Stimulated activated CD4-positive, alpha-beta T cell treated with anti-CD3 and anti-CD28 coated beads, Interleukin-1b, Interleukin-23, amount 100 ng/mL, for 24 hours (primary cell): ENCODE data around the gene ADD1.

Experiments used
- DNase-seq, 4 experiments: peaks; one replicate each; pipeline ENCODE4 v3.0.0-alpha.2; 2020; ENCODE audit warnings: low read depth in 4 of 4, low spot score in 1 of 4

ADD1 gene

DNA sequence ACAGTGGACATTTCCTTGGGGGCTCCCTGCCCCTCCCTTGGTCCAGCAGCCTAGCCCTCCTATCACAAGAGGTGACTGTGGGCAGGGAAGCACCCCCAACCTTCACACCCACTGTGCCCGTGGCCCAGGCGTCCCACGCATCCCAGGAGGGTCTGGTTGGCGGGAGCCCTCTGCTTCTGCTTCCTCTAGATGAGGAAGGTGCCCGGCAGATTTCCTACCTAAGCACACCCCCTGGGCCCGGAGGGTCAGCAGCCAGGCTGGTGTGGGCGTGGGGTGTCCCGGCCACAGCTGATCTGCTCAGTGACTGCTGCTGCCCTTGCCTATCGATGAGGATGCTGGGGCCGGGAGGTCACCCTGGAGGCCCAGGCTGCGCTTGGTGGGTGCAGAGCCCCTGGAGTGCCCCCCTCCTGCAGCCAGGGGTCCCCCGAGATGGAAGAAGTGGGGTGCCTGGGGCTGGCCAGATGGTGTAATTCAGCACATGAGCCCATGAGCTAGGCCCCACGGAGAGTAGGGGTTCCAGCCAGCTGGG lies 38.6 kb upstream of the ADD1 start:
- DNase-seq = no peak

DNA sequence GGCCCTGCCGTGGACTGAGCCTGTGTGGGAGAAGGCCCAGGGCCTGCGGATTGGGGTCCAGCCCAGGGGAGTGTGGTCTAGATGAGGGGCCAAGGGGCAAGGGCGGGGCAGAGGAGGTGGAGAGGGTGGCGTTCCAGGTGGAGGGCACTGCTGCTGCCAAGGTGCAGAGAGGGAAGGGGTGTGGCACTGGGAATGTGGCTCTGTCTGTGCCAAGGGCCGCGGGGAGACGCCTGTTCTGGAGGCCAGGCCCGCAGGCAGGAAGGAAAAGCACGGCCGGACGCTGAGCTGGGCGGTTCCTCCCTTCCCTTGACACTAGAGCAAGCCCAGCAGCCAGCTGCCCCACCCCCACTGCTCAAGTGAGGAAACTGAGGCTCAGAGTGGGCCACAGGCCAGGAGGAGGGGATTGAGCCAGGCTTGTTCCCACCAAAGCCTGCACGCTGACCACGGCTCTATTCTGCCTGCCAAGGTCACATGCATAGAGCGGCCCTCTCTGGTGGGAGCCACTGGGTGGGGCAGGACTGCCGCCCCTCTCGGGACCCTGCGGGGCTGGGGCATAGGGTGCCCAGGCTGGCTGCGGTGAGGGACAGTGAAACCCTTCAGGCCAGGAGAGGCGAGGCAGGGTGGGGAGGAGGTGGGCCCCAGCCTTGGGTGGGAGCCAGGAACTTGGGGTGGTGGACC lies 37.8 kb upstream of the ADD1 start:
- DNase-seq = no peak

DNA sequence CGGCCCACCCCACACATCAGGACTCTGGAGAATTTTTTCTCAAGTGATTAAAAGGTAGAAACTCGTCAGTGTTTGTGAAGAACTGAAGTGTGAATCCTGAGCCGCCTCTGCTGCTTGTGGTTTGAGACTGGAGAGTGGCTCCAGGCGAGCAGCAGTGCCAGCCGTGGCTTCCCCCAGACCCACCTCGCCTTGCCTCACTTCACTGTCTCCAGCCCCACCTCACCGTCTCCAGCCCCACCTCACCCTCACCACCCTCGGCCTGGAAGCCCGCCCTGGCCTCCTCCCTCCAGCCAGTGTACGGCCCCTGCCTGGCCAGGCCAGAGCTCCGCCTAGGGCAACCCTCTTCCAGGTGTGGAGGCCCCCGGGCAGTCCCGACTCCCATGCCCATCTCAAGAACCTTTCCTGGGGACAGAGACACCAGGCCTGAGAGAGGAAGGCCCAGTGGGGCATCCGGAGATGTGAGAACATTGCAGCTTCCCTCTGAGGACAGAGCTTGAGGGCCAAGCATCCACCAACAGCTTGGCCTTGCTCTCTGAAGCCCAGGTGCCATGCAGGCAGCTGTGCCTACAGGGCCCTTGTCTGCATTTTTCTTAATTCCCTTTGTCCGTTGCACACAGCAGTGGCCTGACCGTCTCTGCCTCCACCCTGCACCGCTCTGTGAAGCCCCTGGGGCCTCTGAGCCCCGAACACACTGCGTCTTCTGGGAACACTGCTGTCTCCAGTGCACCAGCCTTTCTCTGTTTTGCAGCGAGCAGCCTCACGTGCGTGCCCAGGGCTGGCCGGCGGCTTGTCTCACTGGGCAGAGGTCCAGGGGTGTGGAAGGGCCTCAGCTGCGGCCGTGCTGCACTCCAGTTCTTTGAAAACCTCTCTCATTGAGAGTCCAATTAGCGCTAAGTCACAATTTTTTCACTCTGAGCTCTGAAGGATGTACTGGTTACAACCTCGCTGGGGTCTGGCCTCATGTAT lies 37.0 kb upstream of the ADD1 start:
- DNase-seq = no peak

DNA sequence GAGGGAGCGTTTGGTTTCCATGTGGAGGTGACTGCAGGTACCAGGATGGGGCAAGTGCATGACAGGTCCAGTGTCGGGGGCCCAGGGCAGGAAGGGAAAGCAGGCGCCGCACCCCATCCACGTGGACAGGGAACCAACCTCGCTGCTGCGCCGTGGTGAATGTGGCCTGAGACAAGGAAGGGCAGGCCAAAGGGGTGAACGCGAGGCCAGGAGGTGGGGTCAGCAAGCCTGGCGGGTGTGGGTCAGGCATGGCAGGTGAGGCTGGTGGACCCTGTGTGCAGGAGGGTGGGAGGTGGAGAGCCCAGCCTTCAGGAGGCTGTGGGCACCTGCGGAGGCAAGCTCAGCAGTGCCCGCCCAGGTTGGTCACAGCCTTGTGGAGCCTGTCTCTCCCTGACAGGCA lies 36.1 kb upstream of the ADD1 start:
- DNase-seq = no peak

DNA sequence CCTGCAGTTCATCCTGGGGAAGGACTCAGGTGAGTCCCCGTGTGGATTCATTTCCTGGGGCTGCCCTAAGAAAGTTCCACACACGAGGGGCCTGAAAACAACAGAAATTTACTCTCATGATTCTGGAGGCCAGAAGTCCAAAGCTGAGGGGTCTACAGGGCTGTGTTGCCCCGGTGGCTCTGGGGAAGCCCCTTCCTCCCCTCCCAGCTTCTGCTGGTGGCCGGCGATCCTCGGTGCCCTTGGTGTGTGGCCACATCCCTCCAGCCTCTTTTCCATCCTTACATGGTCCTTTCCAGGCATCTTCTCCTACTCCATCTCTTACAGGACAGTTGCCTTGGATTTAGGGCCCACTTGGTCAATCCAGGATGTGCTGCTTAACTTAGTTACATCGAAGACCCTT lies 35.6 kb upstream of the ADD1 start:
- DNase-seq = no peak

DNA sequence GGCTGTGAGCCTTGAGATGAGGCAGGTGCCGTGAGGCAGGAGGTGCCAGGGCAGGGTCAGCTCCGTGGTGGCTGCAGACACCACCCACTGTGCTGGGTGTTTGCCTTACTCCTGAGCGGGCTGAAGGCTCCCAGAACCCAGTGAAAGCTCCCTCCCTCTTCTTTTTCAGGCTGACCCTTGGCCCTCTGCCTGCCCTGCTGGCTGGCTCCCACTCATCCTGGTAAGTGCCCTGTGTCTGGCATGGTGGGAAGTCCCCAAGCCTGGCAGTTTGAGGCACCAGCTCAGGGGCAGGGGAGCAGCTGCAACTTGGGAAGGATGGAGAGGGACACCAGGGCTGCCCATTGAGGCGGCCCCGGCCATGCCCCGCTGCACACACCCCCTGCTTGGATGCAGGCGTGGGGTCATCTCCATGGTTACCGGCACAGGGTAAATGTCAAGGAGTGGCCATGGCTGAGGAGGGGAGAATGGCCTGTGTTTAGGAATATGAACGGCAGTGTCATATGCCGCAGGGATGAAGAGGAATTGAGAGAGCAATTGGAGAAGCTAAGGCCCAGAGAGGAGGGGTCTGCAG lies 33.9 kb upstream of the ADD1 start:
- DNase-seq = no peak

DNA sequence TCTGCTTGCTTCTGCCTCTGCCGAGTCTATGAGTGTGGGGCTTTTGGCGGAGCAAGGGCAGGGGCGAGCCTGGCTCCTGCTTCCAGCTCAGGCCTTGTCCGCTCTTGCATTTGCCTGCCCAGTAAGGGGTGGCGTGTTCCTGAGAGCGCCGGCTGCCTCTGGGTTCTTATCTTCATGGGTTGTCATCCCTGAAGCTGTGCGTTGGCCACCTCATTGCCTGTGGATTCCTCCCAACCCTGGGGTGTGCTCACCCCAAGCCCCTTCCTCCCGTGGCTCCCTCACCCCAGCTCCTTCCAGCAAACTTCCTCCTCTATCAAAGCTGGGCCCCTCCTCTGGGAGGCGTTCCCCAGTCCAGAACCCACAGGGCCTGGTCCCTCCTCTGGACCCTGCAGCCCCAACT lies 33.3 kb upstream of the ADD1 start:
- DNase-seq = no peak

DNA sequence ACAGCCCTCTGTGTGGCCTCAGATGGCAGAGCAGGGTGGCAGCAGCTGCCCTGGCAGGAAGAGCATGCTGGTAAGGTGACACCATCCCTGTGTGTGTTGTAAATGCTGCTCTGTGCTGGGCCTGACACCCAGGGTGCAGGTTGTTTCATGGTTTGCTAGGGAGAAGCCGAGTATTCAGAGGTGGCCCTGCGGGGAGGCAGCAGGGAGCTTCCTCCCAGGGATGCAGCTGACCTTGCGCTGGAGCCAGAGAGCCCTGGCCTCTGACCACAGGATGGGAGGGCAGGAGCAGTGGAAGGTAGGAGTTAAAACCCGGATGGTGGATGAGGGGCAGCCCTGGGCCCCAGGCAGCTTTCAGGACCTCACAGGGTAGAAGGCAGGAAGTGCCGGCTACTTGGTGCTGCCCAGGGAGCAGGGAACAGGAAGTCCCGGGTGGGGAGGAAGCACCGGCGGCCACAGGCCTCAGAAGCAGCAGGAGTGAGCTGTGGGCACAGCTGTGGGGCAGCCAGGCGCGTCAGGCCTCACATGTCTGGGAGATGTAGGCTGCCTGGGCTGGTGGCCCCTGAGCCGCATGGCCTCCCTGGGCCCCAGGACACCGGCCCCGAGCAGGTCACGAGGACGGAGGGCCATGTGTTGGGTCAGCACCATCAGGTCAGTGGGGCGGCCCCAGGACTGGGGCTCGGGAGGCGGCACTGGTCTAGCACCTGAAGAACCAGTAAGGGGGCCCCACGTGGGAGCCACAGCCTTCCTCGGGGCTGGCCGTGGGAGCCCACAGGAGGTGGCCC lies 31.6 kb upstream of the ADD1 start:
- peak in 2 of 4 experiments; percentile 43 to 55 for DNase-seq

DNA sequence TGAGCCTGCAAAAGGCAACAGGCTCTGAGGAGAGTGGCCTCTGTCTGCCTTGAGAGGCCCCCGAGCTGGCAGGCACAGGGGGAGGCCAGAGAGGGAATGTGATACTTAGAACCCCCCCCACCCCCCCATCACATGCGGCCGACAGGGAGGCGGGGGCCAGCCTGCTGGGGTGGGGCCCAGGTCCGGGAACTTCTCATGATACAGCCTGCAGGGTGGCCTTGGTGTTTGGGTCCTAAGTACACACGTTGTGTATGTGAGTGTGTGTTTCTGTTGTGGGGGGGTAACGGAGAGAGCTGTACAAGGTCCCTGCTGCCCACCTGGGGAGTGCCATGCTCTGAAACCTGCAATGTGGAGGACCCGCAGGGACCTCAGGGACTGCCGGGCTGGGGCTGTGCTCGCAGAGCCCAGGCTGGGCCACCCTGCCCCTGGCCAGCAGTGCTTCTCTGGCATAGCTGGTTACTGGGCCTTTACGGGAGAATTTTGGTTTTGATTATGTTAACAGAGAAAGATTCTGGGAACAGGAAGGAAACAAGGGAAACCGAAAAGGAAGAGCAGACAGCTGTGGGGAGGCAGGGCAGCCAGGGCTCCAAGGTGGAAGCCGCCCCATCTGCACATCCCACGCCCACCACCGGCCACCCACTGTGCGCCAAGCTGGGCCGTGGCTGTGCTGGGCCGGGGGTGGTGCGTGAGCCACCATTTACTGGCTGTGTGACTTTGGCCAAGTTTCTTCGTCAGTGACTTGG lies 30.9 kb upstream of the ADD1 start:
- DNase-seq = no peak

DNA sequence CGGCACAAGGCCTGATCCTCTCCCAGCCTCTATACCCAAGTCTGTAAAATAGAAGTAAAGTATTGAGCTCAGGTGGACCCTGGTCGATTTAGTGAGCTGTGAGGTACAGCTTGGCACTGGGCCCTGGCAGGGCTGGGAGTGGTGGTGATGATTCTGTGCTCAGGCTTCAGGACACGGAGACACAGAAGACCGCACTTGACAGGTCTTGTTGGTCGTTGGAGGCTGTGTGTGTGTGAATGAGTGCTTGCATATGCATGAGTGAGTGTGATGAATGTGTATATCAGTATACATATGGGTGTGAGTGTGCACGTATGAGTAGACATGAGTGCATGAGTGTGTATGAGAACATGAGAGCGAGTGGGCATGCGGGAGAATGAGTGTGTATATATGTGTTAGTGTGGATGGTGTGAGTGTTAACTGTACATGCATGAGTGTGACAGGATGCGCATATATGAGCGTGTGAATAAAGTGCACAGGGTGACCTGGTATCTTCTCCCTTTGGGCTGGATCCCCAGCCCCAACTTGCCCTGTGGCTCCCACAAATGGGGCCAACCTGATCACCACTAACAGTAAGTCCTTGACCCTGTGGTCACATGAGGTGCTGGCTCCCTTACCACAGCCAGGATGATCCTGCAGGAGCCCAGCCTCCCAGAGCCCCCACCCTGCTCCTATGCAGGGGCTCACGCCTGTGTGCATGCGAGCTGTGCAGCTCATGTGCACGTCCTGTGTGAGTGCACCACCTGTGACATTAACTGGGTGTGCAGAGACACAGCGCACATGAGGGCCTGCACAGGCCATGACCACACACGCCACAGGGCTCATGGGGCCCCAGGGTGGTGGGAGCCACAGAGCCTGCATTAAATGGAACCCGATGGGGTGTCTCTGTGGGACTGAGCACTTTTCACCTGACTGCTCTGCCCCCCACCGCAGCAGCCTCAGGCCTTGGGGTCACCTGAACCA lies 29.9 kb upstream of the ADD1 start:
- DNase-seq = no peak

DNA sequence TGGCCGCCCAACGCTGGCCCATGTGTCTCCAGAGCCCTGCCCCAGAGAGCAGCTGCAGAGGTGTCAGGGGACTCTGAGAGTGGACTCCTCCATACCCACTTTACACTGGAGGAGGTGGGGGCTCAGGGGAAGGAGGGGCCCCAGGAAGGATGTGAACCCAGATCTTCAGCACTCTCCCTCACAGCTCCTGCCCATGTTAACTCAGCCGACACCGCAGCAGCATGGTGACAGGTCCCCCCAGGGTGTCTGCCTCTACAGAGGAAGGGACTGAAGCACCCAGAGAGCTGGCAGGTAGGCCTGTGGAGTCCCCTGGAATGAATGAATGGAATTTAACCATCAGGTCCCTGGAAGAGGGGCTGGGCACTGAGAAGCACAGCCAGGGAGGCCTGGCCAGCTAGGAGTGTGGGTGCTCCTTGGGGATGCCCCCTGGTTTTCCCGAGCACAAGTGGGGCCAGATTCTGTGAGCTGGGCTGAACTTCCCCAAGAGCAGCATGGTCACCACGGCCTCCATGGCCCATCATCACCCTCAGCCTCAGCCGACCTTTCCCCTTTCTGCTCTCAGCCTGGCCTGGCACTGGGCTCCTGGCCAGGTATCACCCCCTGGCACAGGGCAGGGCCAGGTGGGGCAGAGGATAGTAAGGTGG lies 28.9 kb upstream of the ADD1 start:
- DNase-seq = no peak

DNA sequence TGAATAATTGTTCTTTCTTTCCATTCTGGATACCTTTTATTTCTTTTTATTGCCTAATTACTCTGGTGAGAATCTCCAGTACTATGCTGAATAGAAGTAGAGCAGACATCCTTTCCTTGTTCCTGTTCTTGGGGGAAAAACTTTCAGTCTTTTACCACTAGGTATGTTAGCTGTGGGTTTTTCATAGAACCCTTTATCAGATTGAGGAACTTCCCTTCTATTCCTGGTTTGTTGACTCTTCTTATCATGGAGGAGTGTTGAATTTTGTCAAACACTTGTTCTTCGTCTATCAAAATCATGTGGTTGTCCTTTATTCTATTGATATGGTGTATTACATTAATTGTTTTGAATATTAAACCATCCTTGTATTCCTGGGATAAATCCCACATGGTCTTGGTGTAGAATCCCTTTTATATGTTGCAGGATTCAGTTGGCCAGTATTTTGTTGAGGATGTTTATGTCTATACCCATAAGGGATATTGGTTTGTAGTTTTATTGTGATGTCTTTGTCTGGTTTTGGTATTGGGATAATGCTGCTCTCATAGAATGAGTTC lies 27.2 kb upstream of the ADD1 start:
- DNase-seq = no peak

DNA sequence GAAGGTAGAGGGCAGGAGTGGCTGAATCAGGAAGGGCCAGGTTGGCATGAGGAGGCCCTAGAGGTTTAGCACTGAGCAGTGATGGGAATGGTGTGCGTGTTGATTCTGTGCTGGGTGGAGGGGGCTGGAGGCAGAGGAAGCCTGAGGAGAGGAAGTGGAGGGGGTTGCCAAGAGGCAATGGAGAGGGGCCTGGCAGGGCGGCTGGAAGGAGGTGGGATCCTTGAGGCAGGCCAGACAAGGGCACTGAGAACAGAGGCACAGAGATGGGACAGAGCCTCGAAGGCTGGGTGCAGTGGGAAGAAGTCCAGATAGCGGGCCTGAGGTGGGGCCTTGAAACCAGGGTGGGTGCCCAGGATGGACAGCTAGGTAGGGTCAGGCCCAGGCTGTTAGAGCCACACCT lies 26.5 kb upstream of the ADD1 start:
- no peak for DNase-seq

DNA sequence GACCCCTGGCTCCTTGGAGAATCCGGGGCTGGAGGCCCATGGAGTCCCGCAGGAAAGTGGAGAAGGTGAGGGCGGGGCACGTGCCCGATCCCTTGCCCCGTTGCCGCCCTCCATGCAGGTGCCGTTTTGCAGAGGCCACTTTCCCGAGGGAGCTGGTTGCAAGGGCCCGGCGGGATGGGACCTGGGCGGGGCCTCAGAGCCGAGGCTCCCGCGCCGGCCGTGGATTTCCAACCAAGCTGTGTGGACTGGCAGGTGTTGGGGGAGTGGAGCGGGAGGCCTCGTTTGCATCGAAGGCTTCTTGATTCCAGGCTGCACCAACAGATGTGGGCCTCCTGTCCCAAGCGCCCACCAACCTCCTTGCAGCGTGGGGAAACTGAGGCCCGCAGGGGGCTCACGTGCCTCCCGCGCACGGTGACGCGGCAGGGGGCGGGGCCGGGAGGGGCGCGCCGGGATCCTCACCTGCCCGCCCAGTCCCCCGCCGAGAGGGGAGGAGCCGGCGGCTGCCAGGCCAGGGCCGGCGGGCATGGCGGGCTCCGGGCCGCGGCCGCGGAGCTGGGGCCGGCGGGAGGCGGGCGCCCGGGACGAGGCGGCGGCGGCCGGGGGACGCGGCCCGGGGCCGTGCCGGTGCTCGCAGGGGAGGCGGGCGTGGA lies 25.8 kb upstream of the ADD1 start:
- DNase-seq = peak in 1 of 4 experiments; percentile 28

DNA sequence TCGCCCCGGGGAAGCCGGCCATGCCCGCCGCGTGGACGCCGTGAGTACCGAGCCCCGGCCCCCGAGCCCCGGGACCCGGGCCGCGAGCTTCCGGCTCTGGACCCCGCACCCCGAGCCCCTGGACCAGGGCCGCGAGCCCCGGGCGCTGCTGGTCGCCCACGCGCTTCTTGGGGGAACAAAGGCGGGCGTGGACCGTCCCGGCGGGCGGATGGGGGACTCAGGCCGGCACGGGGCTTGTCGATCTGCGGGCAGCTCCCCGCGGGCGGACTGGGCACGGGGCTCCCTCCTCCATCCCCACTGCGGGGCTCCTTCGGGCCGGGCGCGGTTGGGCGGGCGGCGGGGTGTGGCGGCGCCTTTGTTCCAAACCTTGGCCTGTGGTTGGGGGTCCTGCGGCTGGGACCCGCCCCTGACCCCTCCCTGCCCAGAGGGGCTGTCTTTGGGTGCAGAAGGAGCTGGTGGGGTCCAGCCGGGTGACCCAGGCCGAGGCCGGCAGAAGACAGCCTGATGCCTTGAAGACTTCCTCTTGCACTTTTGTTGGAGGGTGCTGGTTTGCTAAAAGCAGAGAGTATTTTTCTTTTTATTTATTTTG lies 25.2 kb upstream of the ADD1 start:
- DNase-seq = no peak

DNA sequence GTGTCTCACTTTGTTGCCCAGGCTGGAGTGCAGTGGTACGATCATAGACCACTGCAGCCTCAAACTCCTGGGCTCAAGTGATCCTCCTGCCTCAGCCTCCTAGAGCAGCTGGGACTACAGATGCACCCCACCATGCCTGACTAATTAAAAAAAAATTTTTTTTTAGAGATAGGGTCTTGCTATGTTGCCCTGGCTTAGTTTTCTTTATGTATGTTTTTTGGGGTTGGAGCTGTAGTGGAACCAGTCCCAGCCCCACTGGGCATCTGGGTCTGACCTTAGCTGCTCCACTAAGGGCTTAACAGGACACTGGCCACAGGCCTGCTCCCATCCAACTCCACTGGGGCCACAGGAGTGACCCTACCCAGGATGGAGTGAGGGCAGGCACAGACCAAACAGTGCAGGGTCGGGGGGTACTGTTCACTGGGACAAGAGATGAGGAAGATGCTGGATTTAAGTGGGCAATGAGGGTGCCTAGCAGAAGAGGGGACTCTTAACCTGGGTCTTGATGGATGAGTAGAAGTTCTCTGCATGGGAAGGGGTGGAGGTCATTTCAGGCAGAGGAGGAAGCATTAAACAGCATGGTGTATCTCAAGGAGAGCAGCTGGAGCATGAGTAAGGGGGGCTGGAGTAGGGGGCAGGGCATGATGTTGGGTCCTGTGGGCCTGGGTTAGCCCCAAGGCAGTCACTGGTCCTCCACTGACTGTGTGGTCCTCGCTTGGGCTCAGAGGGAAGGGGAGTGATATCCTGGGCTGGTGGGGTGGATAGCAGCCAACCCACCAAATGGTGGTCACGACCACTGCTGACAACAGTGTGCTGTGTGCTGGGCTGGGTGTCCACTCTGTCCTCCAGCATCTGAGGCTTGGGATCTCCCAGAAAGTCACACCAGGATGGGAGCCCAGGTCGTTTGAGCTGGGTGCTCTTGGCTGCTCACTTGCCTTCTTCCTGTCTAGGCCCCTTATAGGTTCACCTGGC lies 24.1 kb upstream of the ADD1 start:
- no peak for DNase-seq
